ENCODE data around the gene BLVRB. TPM values are rescaled to one million over a fixed set of nuclear protein-coding genes. Genes with fewer than 3 reads are reported as not detected.

The BLVRB gene
- polyA plus RNA-seq, 2 of the 4 experiments (the other 2 are of a cell fraction) = 202 to 280 TPM

GRCh38 chr19:40465557-40466218, at the start of gene BLVRB (continued):
- TF ChIP-seq, protein P1, sequence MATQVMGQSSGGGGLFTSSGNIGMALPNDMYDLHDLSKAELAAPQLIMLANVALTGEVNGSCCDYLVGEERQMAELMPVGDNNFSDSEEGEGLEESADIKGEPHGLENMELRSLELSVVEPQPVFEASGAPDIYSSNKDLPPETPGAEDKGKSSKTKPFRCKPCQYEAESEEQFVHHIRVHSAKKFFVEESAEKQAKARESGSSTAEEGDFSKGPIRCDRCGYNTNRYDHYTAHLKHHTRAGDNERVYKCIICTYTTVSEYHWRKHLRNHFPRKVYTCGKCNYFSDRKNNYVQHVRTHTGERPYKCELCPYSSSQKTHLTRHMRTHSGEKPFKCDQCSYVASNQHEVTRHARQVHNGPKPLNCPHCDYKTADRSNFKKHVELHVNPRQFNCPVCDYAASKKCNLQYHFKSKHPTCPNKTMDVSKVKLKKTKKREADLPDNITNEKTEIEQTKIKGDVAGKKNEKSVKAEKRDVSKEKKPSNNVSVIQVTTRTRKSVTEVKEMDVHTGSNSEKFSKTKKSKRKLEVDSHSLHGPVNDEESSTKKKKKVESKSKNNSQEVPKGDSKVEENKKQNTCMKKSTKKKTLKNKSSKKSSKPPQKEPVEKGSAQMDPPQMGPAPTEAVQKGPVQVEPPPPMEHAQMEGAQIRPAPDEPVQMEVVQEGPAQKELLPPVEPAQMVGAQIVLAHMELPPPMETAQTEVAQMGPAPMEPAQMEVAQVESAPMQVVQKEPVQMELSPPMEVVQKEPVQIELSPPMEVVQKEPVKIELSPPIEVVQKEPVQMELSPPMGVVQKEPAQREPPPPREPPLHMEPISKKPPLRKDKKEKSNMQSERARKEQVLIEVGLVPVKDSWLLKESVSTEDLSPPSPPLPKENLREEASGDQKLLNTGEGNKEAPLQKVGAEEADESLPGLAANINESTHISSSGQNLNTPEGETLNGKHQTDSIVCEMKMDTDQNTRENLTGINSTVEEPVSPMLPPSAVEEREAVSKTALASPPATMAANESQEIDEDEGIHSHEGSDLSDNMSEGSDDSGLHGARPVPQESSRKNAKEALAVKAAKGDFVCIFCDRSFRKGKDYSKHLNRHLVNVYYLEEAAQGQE (IDR thresholded peaks at IDR 0.05) = peak; percentile 93

DNA sequence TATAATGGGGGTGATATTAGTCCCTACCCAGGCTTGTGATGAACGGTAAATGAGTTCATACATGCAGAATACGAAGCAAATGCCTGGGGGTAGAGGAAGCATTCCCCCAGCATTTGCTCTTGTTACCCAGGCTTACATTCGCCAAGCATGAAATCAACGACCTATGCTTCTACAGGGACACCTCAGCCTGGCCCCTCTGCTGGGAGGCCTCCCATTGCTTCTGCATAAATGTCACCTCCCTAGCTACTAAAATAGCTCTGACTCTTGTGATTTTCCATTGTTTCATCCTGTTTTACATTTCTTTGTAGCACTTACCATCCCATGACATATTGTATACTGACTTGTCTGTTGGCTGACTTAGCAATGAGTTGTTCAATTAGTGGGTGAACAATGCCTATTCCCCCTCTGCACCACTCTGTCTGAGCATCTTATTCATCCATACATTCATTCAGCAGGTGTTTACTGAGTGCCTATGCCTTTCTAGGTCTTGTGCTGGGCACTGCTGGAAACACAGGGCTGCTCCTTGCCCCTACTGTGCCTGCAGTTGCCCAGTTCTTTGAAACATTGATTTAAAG, 48.3 kb upstream of the BLVRB start:
- no peak for TF ChIP-seq ESRRA (IDR thresholded peaks at IDR 0.05; ENCODE audit: borderline replicate concordance, low read length)
- no peak for TF ChIP-seq MAX (IDR thresholded peaks at IDR 0.05)
- TF ChIP-seq USF2 (IDR thresholded peaks at IDR 0.05) = no peak
- 37% methylated on average over 4 of the region's 4 CpGs for WGBS (ENCODE audit: missing lambda C conversion rate)
- FAIRE-seq = peak; percentile 54

DNA sequence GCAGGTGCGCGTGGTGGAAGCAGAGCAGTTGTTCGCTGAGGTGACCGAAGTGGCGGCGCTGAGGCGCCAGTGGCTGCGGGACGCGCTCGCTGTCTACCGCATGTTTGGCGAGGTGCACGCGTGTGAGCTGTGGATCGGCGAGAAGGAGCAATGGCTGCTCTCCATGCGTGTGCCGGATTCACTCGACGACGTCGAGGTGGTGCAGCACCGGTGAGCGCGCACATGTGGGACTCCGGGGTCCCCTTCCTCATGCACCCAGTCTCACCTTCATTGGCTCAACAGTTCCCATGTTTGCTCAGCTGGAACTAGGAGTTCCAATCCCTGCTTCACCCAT, 47.8 kb upstream of the BLVRB start:
- Histone ChIP-seq H3K4me3 (peak overlapping the region; percentile 37; the same call in 2 of the 3 replicates), H3K4me1 (peaks cover 5% of the 10 kb centered on the region; the same call in 1 of the 3 replicates), H3K4me2 (peak overlapping the region; percentile 83), H3K9me3 (no peaks in the 10 kb centered on the region), H3K27ac (no peak overlapping the region)
- FAIRE-seq (no peak), DNase-seq (ENCODE audit: low read depth in 1 of 2, low spot score in 1 of 2) (no peak), ATAC-seq (no peak)
- WGBS (ENCODE audit: missing lambda C conversion rate) = 86% methylated on average over 27 of the region's 27 CpGs
- CTCF ChIA-PET = interaction anchor here (1.1 to 6.1 kb wide), 22 partner anchors 8 to 121 kb away, joined by 3 to 35 read pairs (median 8); partner anchors contain the start of gene BLVRB
- TF ChIP-seq EHF (CRISPR knock-in tag; IDR thresholded peaks at IDR 0.05) (no peak), HOXA7 (CRISPR knock-in tag; IDR thresholded peaks at IDR 0.05) (no peak), RFX5 (IDR thresholded peaks at IDR 0.05) (no peak), ELK1 (IDR thresholded peaks at IDR 0.05; ENCODE audit: low read depth, low read length) (no peak), ZSCAN20 (CRISPR knock-in tag; IDR thresholded peaks at IDR 0.05) (no peak), CBX2 (IDR thresholded peaks at IDR 0.05; ENCODE audit: borderline replicate concordance, low read depth) (no peak), RAD21 (conservative IDR thresholded peaks at IDR 0.05 in 1 of 2, IDR thresholded peaks at IDR 0.05 in 1 of 2) (no peak), MYC (IDR thresholded peaks at IDR 0.05; ENCODE audit: borderline replicate concordance, low read length) (no peak), NR3C1 (IDR thresholded peaks at IDR 0.05) (no peak), EHMT2 (IDR thresholded peaks at IDR 0.05; ENCODE audit: low read depth) (no peak), ZC3H11A (IDR thresholded peaks at IDR 0.05) (no peak), HDAC2 (IDR thresholded peaks at IDR 0.05) (no peak), HOXB5 (CRISPR knock-in tag; IDR thresholded peaks at IDR 0.05) (no peak), BHLHE40 (IDR thresholded peaks at IDR 0.05; ENCODE audit: low read depth, low read length) (no peak)
- POLR2A ChIA-PET = interaction anchor here (0.7 to 1.1 kb wide), 3 partner anchors 13 to 49 kb away, joined by 3 read pairs; partner anchors contain the start of gene BLVRB

More for the DNA sequence above, 48.3 kb upstream of the BLVRB start:
- Histone ChIP-seq H3K9me3 (no peaks in the 10 kb centered on the region), H3K4me3 (no peak overlapping the region), H3K27ac (no peak overlapping the region), H3K4me2 (no peak overlapping the region), H3K4me1 (peaks cover 5% of the 10 kb centered on the region; the same call in 1 of the 3 replicates)
- DNase-seq (ENCODE audit: low read depth in 1 of 2, low spot score in 1 of 2) = no peak
- POLR2A ChIA-PET = no interaction called here
- ATAC-seq = no peak
- CTCF ChIA-PET = interaction anchor here (0.5 to 6.1 kb wide), 20 partner anchors 10 to 630 kb away, joined by 3 to 35 read pairs (median 6); partner anchors contain the start of gene BLVRB

All from A549 (cell line).